Lung (tissue), 12 donors: ENCODE measurements around the gene HMGB2. TPM values are rescaled to one million over a fixed set of nuclear protein-coding genes. Genes with fewer than 3 reads are reported as not detected.

Source experiments
- ATAC-seq: fragments of 200-7000 bp; cut with Tn5 transposase; one replicate; pipeline ENCODE4 v1.9.1; 2020; ENCODE audit warnings: moderate number of reproducible peaks; ENCODE audit not compliant: insufficient read depth, low FRiP score
- DNase-seq, 3 donors: peaks; one replicate each; pipeline ENCODE4 v3.0.0-alpha.2; 2013 to 2017
- H3K27ac ChIP-seq, 2 donors: one replicate each; pipeline ENCODE4 v1.5.1; 2013; ENCODE audit warnings: mild to moderate bottlenecking in 2 of 2, moderate library complexity in 2 of 2, control low read depth in 1 of 2, inconsistent platforms in 1 of 2, low read depth in 1 of 2, low read length in 1 of 2
- H3K27me3 ChIP-seq, 3 donors: one replicate each; pipeline ENCODE4 v1.5.1; 2013; ENCODE audit warnings: low read length in 2 of 3; ENCODE audit not compliant: control insufficient read depth in 3 of 3, insufficient read depth in 3 of 3
- H3K36me3 ChIP-seq, 4 donors: one replicate each; pipeline ENCODE4 v1.5.1; 2013; ENCODE audit warnings: low read length in 4 of 4, mild to moderate bottlenecking in 1 of 4, moderate library complexity in 1 of 4; ENCODE audit not compliant: control insufficient read depth in 4 of 4, insufficient read depth in 4 of 4
- H3K4me1 ChIP-seq, 5 donors: one replicate each; pipeline ENCODE4 v1.5.1; 2013; ENCODE audit warnings: low read length in 5 of 5, mild to moderate bottlenecking in 2 of 5, moderate library complexity in 1 of 5; ENCODE audit not compliant: control insufficient read depth in 5 of 5, insufficient read depth in 5 of 5
- H3K4me3 ChIP-seq: one replicate; pipeline ENCODE4 v1.5.1; 2013; ENCODE audit warnings: mild to moderate bottlenecking, control low read depth, moderate library complexity
- H3K9ac ChIP-seq, 2 donors: one replicate each; pipeline ENCODE4 v1.5.1; 2013; ENCODE audit warnings: low read length in 2 of 2, control low read depth in 1 of 2; ENCODE audit not compliant: insufficient read depth in 1 of 2
- H3K9me3 ChIP-seq, 4 donors: one replicate each; pipeline ENCODE4 v1.5.1; 2013; ENCODE audit warnings: low read length in 3 of 4, mild to moderate bottlenecking in 1 of 4, moderate library complexity in 1 of 4; ENCODE audit not compliant: control insufficient read depth in 4 of 4, insufficient read depth in 3 of 4
- CTCF ChIP-seq: IDR thresholded peaks from 2 replicates; pipeline ENCODE4 v1.5.1; 2012; ENCODE audit warnings: mild to moderate bottlenecking; ENCODE audit errors: control extremely low read depth, extremely low read depth
- WGBS, 2 donors: extraction: QIAGEN DNeasy Blood & Tissue Kit; methylation state at CpG; one replicate each; pipeline ENCODE4 v1.1.7; 2013; 5-methylcytosine and 5-hydroxymethylcytosine counted together
- polyA plus RNA-seq, 2 donors: library from polyadenylated mRNA; stranded (reverse); fragments of 200-250 nt; gene quantifications; one replicate each; pipeline ENCODE4 v1.2.1, GENCODE V29; 2013
- total RNA-seq, 2 donors: library from RNA; depleted of rRNA in 1 of 2; stranded (reverse); fragments of >200 nt in 1 of 2; gene quantifications; one replicate each; pipeline ENCODE4 v1.2.1, GENCODE V29; 2014 to 2021
- donor health status: control.
- donor health status: control.
- donor health status: Bipolar disorder and iron deficiency.
- donor health status: healthy.
- donor health status: DM: yes; HTN: yes; CAD: no.

Gene HMGB2
- total and polyA plus RNA-seq, 4 donors = 57.9 to 187 (median 105) TPM

GRCh38 chr4:173371292-173372192, 37.4 kb upstream of the HMGB2 start:
- WGBS, 2 donors = 0 to 1% methylated on average over 57 to 68 of the region's 68 CpGs
- Histone ChIP-seq H3K9ac (peak overlapping the region; percentile 48 to 84), H3K36me3 (peaks cover 0 to 5% (median 0%) of the 10 kb centered on the region in 4 donors), H3K27me3 (no peaks in the 10 kb centered on the region), H3K4me3 (peak overlapping the region; percentile 83), H3K27ac (peak overlapping the region; percentile 67 to 82), H3K9me3 (no peaks in the 10 kb centered on the region), H3K4me1 (peaks cover 0 to 10% (median 0%) of the 10 kb centered on the region in 5 donors)
- no peak for TF ChIP-seq CTCF
- DNase-seq = peak; percentile 84 to 89 (median 89)
- ATAC-seq = peak; percentile 29

- Histone ChIP-seq H3K36me3 (peaks cover 0 to 3% (median 0%) of the 10 kb centered on the region in 4 donors), H3K9ac (peak within 1 kb of the TSS; percentile 48 to 84), H3K4me3 (peak within 1 kb of the TSS; percentile 83), H3K27ac (peak within 1 kb of the TSS; percentile 95 to 99), H3K9me3 (no peaks in the 10 kb centered on the region), H3K4me1 (peaks cover 0 to 10% (median 0%) of the 10 kb centered on the region in 5 donors), H3K27me3 (no peaks in the 10 kb centered on the region)
- ATAC-seq (peak; percentile 94), DNase-seq (peak; percentile 99 to 100 (median 100))
- no peak for TF ChIP-seq CTCF
- 0% methylated on average over 54 to 72 of the region's 72 CpGs for WGBS, 2 donors
These were observed 36.5 kb upstream of the HMGB2 start, which contains the start of gene SAP30 for GRCh38 chr4:173370477-173371291. Gene SAP30 (plus strand): TSS chr4:173370954. CDS start chr4:173371183, 229 bp downstream.

- TF ChIP-seq CTCF = no peak
- DNase-seq (no peak), ATAC-seq (peak; percentile 0)
- H3K4me3 ChIP-seq = peak overlapping the region; percentile 69
- H3K4me1 ChIP-seq = peaks cover 0 to 10% (median 0%) of the 10 kb centered on the region in 5 donors
- 0 to 1% methylated on average over 14 of the region's 14 CpGs for WGBS, 2 donors
- H3K9me3 ChIP-seq = no peaks in the 10 kb centered on the region
- H3K36me3 ChIP-seq = peaks cover 0 to 2% (median 0%) of the 10 kb centered on the region in 4 donors
- H3K9ac ChIP-seq = peak overlapping the region; percentile 44 to 56
- no peaks in the 10 kb centered on the region for H3K27me3 ChIP-seq
- H3K27ac ChIP-seq = peak overlapping the region; percentile 95 to 99
These were observed 35.9 kb upstream of the HMGB2 start for GRCh38 chr4:173370130-173370476.
